WTC11 (cell line): ENCODE data around the gene MEIS1. TPM values are rescaled to one million over a fixed set of nuclear protein-coding genes. Genes with fewer than 3 reads are reported as not detected.

ENCODE experiments used
- ATAC-seq: fragments of 200-7000 bp; cut with Tn5 transposase; 2 replicates; pipeline ENCODE4 v1.10.0; 2021; ENCODE audit warnings: mild to moderate bottlenecking, moderate library complexity
- CTCF ChIA-PET: fragments of 300-600 bp; sonication (Branson Sonifier 250); formaldehyde crosslinking; loops from one replicate; lab custom pipeline; 2021; ENCODE audit warnings: antibody characterized with exemption; lab: Charles Lee
- POLR2A ChIA-PET: fragments of 350-600 bp; sonication (Branson Sonifier 250); formaldehyde crosslinking; loops from one replicate; lab custom pipeline; 2021; ENCODE audit warnings: antibody characterized with exemption; lab: Charles Lee
- DNase-seq: peaks from one replicate; pipeline ENCODE4 v3.0.0; 2021; ENCODE audit warnings: low spot score
- H3K27ac Mint-ChIP-seq: 2 replicates; pipeline ENCODE4 v1.8.0; 2021; ENCODE audit warnings: mixed read lengths
- H3K27me3 Mint-ChIP-seq: 2 replicates; pipeline ENCODE4 v1.8.0; 2021; ENCODE audit warnings: low read depth, mild to moderate bottlenecking, moderate library complexity, mixed read lengths
- H3K36me3 Mint-ChIP-seq: 2 replicates; pipeline ENCODE4 v1.8.0; 2021; ENCODE audit warnings: mixed read lengths
- H3K4me1 Mint-ChIP-seq: 2 replicates; pipeline ENCODE4 v1.8.0; 2022; ENCODE audit warnings: mixed read lengths
- H3K4me3 Mint-ChIP-seq: 2 replicates; pipeline ENCODE4 v1.8.0; 2021; ENCODE audit warnings: mild to moderate bottlenecking, moderate library complexity, mixed read lengths
- H3K9me3 Mint-ChIP-seq: 2 replicates; pipeline ENCODE4 v1.8.0; 2021; ENCODE audit warnings: mixed read lengths
- USF2 ChIP-seq: sonication (generic); formaldehyde crosslinking; IDR thresholded peaks from 2 replicates; pipeline ENCODE4 v1.8.1; 2023; ENCODE audit warnings: mild to moderate bottlenecking, missing genetic modification reagents, moderate library complexity
- ZNF232 ChIP-seq: sonication (generic); formaldehyde crosslinking; IDR thresholded peaks from 2 replicates; pipeline ENCODE4 v1.8.0; 2022; ENCODE audit warnings: mild to moderate bottlenecking, missing genetic modification reagents
- ZNF317 ChIP-seq: sonication (generic); formaldehyde crosslinking; IDR thresholded peaks from 2 replicates; pipeline ENCODE4 v1.8.1; 2023; ENCODE audit warnings: low read depth, mild to moderate bottlenecking, moderate library complexity, missing genetic modification reagents, borderline replicate concordance
- total RNA-seq: library from RNA; stranded (reverse); gene quantifications from 3 replicates; pipeline ENCODE4 v1.2.3, GENCODE V29; 2021

MEIS1 gene
- total RNA-seq, 1 experiment from 2014 or later, result 0.48 TPM

- Mint-ChIP-seq H3K36me3 (no peaks in the 10 kb centered on the region), H3K9me3 (peaks cover 18% of the 10 kb centered on the region), H3K27me3 (no peaks in the 10 kb centered on the region), H3K4me1 (no peaks in the 10 kb centered on the region)
- POLR2A ChIA-PET, result no interaction called here
- DNase-seq, result no peak
- TF ChIP-seq USF2 (peak; percentile 68), ZNF232 (no peak), ZNF317 (CRISPR knock-in tag) (no peak)
- TF ChIP-seq, all 79 proteins: peak for 1
- Mint-ChIP-seq H3K4me3 (no peak overlapping the region), H3K27ac (no peak overlapping the region)
- CTCF ChIA-PET, result interaction anchor here (1.0 kb wide), 1 partner anchor 20 kb away, joined by 3 read pairs; no protein-coding TSS in a partner anchor
- no peak for ATAC-seq
Measured at GRCh38 chr2:66607152-66607551, 172.2 kb downstream of the MEIS1 start.
